Coronary artery (tissue), 2 donors: Measurements from ENCODE around the gene CYB5RL.

ENCODE experiments used
- DNase-seq: peaks from one replicate; pipeline ENCODE4 v3.0.0-alpha.2; 2017; ENCODE audit warnings: low spot score
- H3K27ac ChIP-seq, 2 donors: fragments of 200-600 bp; sonication (generic); one replicate each; pipeline ENCODE4 v1.5.1; 2016 to 2019
- H3K4me3 ChIP-seq: fragments of 200-600 bp; sonication (generic); 2 replicates; pipeline ENCODE4 v1.5.1; 2016; ENCODE audit warnings: mild to moderate bottlenecking, moderate library complexity
- CTCF ChIP-seq: fragments of 200-600 bp; sonication (generic); IDR thresholded peaks from one replicate; pipeline ENCODE4 v1.5.1; 2019; ENCODE audit warnings: antibody characterized with exemption

The CYB5RL gene

DNA sequence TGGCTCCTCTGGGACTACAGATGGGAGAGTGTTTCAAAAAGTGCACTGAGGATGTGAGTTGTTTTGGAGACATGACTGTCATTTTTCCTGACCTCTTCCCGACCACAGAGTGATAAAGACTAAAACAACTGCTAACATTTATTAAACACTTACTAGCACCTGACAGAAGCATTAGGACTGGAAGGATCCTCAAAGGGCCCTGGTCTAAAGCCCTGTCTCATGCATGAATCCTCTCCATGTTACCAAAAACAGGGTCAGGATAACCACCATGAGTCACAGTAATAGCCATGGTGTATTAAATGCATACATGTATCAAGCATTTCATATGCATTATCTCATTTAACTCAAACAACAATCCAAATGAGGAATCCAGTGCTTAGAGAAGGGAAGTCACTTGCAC is 11.5 kb downstream of the CYB5RL start:
- TF ChIP-seq CTCF, result no peak
- DNase-seq, result no peak
- Histone ChIP-seq H3K27ac (no peak overlapping the region), H3K4me3 (no peak overlapping the region)

DNA sequence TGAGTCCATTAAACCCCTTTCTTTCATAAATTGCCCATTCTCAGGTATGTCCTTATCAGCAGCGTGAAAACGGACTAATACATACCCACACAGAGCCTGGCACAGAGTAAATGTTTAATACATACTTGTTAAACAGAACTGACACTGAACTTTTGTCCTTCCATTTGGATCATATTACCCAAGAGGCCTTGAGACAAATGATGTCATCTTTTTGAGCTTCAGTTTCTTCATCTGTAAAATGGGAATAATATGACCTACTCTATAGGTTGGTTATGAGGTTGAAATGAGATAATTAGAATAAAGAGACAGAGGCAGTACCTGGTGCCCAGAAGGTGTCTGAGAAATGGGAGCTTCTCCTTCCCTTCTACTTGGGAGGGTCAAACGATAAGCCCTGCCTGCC is 13.8 kb downstream of the CYB5RL start:
- no peak for DNase-seq
- no peak for TF ChIP-seq CTCF
- Histone ChIP-seq H3K27ac (no peak overlapping the region), H3K4me3 (no peak overlapping the region)

DNA sequence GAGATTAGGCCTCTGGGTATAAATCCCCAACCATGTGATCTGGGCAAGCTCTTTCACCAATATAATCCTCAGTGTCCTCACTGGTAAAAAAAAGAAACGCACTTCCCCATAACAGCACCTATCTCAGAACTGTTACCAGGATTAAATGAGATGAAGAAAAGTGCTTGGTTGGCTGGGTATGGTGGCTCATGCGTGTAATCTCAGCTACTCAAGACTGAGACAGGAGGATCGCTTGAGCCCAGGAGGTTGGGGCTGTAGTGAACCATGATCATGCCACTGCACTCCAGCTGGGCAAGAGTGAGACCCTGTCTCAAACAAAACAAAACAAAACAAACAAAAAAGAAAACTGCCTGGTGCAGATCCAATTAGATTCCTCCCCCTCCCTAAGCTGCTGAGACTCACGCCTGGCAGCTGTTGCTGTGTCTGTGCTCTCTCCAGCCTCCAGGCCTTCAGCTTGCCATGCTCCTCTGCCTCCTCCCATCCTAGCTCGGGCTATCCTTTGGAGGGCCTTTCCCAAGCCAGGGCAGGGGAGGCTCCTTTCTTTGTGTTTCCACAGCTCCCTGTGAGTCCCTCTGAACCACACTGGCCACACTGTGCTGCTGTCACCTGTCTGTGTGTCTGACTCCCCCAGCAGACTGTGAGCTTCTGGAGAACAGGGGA is 19.0 kb downstream of the CYB5RL start:
- no peak for TF ChIP-seq CTCF

DNA sequence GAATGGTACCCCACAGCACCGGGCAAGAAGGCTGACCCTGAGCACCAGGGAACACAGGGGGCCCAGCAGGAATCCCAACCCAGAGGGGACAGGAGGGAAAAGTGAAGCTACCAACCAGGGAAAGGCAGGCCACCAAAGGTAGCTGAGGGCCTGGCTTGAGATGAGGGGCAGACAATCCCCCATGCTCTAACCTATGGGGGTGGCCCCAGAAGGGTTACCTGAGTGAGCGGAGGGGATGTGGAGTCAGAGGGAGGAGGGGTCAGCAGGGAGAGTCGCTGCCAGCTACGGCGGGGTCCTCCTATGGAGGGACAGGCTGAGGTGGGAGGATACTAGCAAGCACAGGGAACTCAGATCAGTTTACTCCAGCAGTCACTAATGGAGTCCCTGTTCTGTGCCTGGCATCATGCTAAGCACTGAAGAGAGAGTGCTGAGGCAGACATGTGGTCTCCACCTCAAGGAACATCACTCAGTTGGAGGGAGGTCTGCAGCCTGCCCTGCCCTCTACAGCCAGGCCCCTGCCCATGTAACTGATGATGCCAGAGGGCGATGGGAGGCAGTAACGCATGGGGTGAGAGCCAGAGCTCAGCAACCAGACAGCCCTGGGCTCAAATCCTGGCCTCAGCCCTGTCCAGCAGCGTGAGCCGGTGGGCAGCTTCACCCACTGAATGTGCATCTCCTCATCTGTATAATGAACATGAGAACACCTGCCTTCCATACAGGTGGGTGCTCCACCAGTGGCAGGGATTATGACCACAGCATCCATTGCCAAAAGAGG is 21.3 kb downstream of the CYB5RL start:
- DNase-seq, result no peak
- Histone ChIP-seq H3K4me3 (no peak overlapping the region), H3K27ac (no peak overlapping the region)
- TF ChIP-seq CTCF, result no peak

More for the DNA sequence above, 19.0 kb downstream of the CYB5RL start:
- DNase-seq, result no peak
- H3K27ac ChIP-seq, result no peak overlapping the region
- no peak overlapping the region for H3K4me3 ChIP-seq

GRCh38 chr1:54177726-54178125 is 22.1 kb downstream of the CYB5RL start:
- H3K27ac ChIP-seq, result no peak overlapping the region
- TF ChIP-seq CTCF, result no peak
- no peak for DNase-seq
- no peak overlapping the region for H3K4me3 ChIP-seq

DNA sequence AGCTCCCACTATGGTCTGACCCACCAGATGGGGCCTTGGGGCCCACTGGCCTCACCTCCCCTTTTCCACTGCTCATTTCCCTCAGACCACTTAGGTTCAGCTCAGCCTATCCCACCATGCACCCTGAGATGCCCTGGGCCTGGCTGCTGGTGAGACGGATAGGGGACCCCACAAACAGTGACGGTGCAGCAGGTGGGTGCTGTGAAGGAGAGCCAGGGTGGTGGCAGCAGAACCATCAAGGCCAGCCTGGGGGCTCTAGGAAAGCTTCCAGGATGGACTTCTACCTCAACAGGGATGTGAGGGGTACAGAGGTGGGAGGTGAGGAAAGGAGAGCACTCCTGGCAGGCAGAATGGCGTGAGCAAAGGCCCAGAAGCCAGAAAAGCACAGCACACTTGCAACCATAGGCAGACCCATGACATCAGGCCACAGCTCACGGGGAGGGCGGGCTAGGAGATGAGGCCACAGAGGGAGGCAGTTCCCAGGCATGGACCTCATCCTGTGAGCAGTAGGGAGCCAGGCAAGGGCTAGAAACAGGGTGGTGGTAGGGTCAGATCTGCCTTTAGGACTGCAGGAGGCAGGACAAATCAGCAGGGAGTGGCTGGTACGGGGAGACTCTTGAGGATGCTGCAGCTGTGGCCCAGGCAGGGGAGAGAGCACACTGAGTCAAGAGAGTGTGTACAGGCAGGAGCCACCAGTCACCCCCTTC is 23.1 kb downstream of the CYB5RL start:
- H3K4me3 ChIP-seq, result no peak overlapping the region
- TF ChIP-seq CTCF, result no peak
- H3K27ac ChIP-seq, result no peak overlapping the region
- no peak for DNase-seq
